RPMI7951 (cell line): ENCODE measurements around the gene TH. TPM values are rescaled to one million over a fixed set of nuclear protein-coding genes. Genes with fewer than 3 reads are reported as not detected.

Source experiments
- DNase-seq: peaks from one replicate; pipeline ENCODE4 v3.0.0-alpha.2; 2012; ENCODE audit warnings: low read depth
- total RNA-seq: library from RNA; depleted of rRNA; stranded (reverse); fragments of >200 nt; shearing (Covaris generic); gene quantifications from 2 replicates; pipeline ENCODE4 v1.2.3, GENCODE V29; 2014

Gene TH
- total RNA-seq, 1 experiment from 2014 or later, result 0.24 TPM

GRCh38 chr11:2159536-2160413 lies 11.8 kb downstream of the TH start:
- DNase-seq, result no peak

- no peak for DNase-seq
Observed at GRCh38 chr11:2158966-2159365, 12.6 kb downstream of the TH start.

GRCh38 chr11:2158296-2158737 lies 13.3 kb downstream of the TH start:
- no peak for DNase-seq

- DNase-seq, result no peak
Observed at GRCh38 chr11:2157294-2158040, 14.1 kb downstream of the TH start.

GRCh38 chr11:2156416-2157182 lies 15.0 kb downstream of the TH start:
- DNase-seq, result peak; percentile 37

- no peak for DNase-seq
Observed at GRCh38 chr11:2155511-2155910, 16.1 kb downstream of the TH start.

GRCh38 chr11:2154889-2155288 lies 16.7 kb downstream of the TH start:
- DNase-seq, result no peak

GRCh38 chr11:2154195-2154585 lies 17.4 kb downstream of the TH start:
- no peak for DNase-seq

GRCh38 chr11:2153581-2154194 lies 17.9 kb downstream of the TH start:
- no peak for DNase-seq

GRCh38 chr11:2151500-2152257 lies 19.9 kb downstream of the TH start:
- peak; percentile 49 for DNase-seq

GRCh38 chr11:2149864-2150847 lies 21.5 kb downstream of the TH start:
- no peak for DNase-seq

- DNase-seq, result no peak
Observed at GRCh38 chr11:2149460-2149859, 22.2 kb downstream of the TH start.

- DNase-seq, result no peak
Observed at GRCh38 chr11:2148595-2148994, 23.0 kb downstream of the TH start.

- DNase-seq, result no peak
Observed at GRCh38 chr11:2147391-2147790, 24.2 kb downstream of the TH start.

GRCh38 chr11:2146051-2146450 lies 25.6 kb downstream of the TH start:
- DNase-seq, result no peak

- no peak for DNase-seq
Observed at GRCh38 chr11:2144544-2145248, 26.9 kb downstream of the TH start.

- no peak for DNase-seq
Observed at GRCh38 chr11:2143799-2144543, 27.6 kb downstream of the TH start.

GRCh38 chr11:2143477-2143798 lies 28.2 kb downstream of the TH start:
- DNase-seq, result no peak
